HG03159 (cell line): ENCODE results near the gene ANKRD55.

Experiments
- ATAC-seq: cut with Tn5 transposase; IDR thresholded peaks from one replicate; pipeline ENCODE4 v1.9.1; 2021; ENCODE audit warnings: mild to moderate bottlenecking, moderate library complexity; ENCODE audit not compliant: unreplicated experiment

Gene ANKRD55

DNA sequence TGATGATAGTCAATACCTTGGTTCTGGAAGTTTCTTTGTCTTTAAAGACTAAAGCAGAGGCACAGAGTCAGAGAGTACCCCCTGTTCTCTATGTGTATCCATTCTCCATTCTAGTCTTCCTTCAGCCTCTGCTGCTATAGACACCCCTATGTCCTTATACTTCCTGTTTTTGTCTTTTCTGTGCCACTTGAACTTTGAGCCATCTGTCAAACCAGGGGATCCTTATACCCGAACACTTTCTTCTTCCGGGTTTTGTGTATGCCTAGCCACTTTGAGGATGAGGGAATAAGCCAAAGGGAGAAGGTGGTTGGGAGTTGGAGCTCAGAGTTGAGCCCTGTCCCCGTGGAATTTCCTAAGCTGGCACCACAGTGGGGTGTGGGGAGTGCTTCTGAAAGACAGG lies 177.3 kb downstream of the ANKRD55 start:
- no peak for ATAC-seq

DNA sequence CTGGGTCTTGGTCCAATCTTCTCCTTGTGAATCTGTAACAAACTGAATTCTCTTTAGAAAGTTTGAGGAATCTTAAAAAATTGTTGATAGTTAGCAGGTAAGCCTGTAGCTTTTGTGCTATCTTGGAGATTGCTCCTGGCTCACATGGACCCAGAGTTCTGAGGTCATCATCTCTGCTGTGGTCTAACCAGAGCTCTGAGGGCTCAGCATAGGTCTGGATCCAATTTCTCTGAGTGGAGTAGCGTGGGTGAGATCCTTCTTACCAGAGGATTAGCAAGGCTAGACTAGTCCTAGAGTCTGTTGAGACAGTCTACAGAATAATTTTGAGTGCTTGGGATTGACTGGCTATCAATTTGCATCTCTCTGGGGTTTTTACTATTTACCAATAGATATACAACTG lies 177.8 kb downstream of the ANKRD55 start:
- no peak for ATAC-seq

DNA sequence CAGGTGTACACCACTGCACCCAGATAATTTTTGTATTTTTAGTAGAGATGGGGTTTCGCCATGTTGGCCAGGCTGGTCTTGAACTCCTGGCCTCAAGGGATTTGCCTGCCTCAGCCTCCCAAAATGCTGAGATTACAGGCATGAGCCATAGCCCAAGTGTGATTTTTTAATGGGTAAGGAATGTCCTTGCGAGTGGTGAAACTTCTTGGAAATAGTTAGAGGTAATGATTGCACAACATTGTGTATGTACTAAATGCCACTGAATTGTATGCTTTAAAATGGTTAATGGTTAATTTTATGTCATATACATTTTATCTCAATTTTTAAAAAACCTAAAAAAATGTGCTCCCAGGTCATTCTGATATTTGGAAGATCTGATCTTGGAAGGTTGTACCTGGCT lies 178.5 kb downstream of the ANKRD55 start:
- ATAC-seq, result no peak

DNA sequence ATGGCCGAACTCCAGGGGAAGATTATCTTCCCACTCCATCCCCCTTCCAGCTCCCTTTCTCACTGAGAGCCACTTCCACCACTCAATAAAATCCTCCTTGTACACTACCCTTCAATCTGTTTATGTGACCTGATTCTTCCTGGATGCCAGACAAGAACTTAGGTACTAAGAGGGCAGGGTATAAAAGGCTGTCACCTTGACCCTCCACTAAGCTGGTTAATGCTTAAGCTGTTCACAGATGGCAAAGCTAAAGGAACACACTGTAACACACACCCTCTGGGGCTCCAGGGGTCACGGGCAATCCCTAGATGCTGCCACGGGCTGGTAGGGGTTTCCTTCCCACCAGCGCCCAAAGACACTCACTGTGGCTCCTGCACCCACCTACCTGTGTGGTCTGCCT lies 179.8 kb downstream of the ANKRD55 start:
- ATAC-seq, result no peak

DNA sequence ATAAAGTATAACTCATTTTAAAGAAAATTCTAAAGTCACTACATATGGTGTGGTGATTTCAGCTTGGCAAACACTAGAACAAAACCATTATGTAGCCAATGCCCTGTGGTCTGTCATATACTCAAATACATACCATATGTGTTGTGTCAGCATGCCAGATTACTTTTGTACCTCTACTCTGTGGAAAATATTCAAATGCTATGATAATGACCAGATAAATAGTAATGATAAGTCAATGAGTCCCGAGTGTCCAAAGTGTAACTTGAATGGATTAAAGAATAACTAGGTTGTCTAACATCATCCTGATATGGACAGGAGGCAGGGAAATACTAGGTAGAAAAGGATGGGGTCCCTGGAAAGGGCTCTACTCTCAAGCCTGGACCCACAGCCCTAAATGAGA lies 180.4 kb downstream of the ANKRD55 start:
- no peak for ATAC-seq

DNA sequence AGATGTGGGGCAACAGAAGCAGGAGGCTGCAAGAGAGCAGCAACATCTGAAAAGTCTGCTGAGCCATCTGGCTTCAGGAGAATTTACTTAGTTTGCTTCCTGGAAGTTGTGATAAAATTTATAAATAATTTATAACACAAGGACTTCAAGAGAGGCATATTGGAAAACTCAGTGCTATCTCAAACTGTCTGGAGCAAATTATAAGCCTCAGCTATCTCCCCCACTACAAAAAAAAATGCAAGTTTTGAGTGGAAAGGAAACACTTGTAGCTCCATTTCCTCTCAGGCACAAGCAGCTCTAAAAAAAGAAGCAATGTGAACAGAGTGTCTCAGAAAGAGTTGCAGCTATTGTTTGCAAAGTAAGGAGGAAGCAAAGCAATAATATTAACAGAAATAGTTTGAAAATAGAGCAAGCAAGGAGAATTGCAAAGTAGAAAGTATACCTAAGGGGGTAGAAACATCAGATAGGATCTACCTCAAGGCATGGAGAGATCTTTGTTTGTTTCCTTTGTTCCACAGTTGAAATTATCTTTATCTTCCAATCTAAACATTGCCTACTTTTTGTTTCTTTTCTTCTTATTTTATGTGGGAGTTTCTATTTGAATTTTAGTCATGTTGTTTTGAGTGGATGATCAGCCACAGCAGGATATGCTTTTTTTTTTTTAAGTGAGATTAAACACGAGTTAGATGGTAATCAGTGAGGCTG lies 182.4 kb downstream of the ANKRD55 start:
- ATAC-seq, result no peak
